Measurements from ENCODE around the gene DOCK4. TPM values are rescaled to one million over a fixed set of nuclear protein-coding genes. Genes with fewer than 3 reads are reported as not detected.

DOCK4 gene
- total and polyA plus RNA-seq, 2 donors from 2014 or later, result 3.2 to 38.9 TPM

- H3K27me3 ChIP-seq (ENCODE audit: control insufficient read depth, insufficient read depth, low read length), result no peaks in the 10 kb centered on the region
- no peaks in the 10 kb centered on the region for H3K4me1 ChIP-seq (ENCODE audit: control insufficient read depth in 2 of 3, insufficient read depth in 2 of 3, low read depth in 1 of 3, low read length in 3 of 3)
- DNase-seq, result no peak
- FAIRE-seq, result no peak
- TF ChIP-seq, protein P1, sequence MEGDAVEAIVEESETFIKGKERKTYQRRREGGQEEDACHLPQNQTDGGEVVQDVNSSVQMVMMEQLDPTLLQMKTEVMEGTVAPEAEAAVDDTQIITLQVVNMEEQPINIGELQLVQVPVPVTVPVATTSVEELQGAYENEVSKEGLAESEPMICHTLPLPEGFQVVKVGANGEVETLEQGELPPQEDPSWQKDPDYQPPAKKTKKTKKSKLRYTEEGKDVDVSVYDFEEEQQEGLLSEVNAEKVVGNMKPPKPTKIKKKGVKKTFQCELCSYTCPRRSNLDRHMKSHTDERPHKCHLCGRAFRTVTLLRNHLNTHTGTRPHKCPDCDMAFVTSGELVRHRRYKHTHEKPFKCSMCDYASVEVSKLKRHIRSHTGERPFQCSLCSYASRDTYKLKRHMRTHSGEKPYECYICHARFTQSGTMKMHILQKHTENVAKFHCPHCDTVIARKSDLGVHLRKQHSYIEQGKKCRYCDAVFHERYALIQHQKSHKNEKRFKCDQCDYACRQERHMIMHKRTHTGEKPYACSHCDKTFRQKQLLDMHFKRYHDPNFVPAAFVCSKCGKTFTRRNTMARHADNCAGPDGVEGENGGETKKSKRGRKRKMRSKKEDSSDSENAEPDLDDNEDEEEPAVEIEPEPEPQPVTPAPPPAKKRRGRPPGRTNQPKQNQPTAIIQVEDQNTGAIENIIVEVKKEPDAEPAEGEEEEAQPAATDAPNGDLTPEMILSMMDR (IDR thresholded peaks at IDR 0.05; ENCODE audit: borderline replicate concordance, extremely low read depth, insufficient read depth), result no peak
- no peak overlapping the region for H3K27ac ChIP-seq (ENCODE audit: low read depth in 2 of 2, low read length in 2 of 2)
- no peaks in the 10 kb centered on the region for H3K9me3 ChIP-seq (ENCODE audit: control insufficient read depth in 2 of 3, insufficient read depth in 1 of 3, low read length in 3 of 3)
- intact Hi-C loops (cut with DNase I), result no loop called here
- H3K36me3 ChIP-seq (ENCODE audit: control insufficient read depth in 2 of 3, insufficient read depth in 3 of 3, low read length in 3 of 3), result peaks cover 0 to 6% (median 2%) of the 10 kb centered on the region in 3 donors
- no peak overlapping the region for H3K4me3 ChIP-seq (ENCODE audit: low read length in 3 of 3)
- no peak overlapping the region for H3K9ac ChIP-seq (ENCODE audit: low read length in 3 of 3)
Observed at GRCh38 chr7:111865430-111865829, 340.8 kb downstream of the DOCK4 start.

DNA sequence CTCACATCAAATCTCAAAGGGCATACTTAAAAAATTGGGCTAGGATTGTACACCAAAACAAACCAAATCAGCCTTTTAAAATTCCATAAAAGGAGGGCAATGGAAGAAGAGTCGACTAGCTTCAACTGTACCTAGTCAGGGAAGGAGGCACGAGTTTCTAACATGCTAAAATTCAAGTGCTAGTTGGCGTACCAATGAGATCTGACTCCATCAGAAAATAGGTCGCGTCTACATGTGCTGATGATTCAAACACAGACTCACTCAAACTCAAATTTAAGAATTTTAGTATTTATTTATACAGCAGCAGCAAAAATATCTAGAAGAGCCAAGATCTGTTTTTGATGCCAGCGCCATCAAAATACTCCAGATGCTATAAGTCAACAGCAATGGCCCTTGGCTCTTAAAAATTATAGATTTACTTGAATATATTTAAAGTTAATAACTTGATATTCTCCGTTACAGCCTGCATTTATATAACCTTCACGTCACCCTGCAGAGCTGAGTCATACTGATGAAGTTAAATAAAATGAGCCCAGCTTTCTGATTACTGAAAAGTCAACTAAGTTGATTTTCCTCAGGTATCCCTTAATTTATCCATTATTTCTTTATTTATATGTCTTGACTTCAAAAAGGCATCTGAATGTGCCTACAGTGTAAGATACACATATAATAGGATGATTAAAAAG lies 341.8 kb downstream of the DOCK4 start:
- TF ChIP-seq, protein P1 (IDR thresholded peaks at IDR 0.05; ENCODE audit: borderline replicate concordance, extremely low read depth, insufficient read depth), result no peak
- no peak overlapping the region for H3K9ac ChIP-seq (ENCODE audit: low read length in 3 of 3)
- no peaks in the 10 kb centered on the region for H3K9me3 ChIP-seq (ENCODE audit: control insufficient read depth in 2 of 3, insufficient read depth in 1 of 3, low read length in 3 of 3)
- FAIRE-seq, result no peak
- no peaks in the 10 kb centered on the region for H3K4me1 ChIP-seq (ENCODE audit: control insufficient read depth in 2 of 3, insufficient read depth in 2 of 3, low read depth in 1 of 3, low read length in 3 of 3)
- H3K4me3 ChIP-seq (ENCODE audit: low read length in 3 of 3), result no peak overlapping the region
- no peak for DNase-seq
- peaks cover 2 to 9% (median 5%) of the 10 kb centered on the region in 3 donors for H3K36me3 ChIP-seq (ENCODE audit: control insufficient read depth in 2 of 3, insufficient read depth in 3 of 3, low read length in 3 of 3)
- no peaks in the 10 kb centered on the region for H3K27me3 ChIP-seq (ENCODE audit: control insufficient read depth, insufficient read depth, low read length)
- intact Hi-C loops (cut with DNase I), result no loop called here
- no peak overlapping the region for H3K27ac ChIP-seq (ENCODE audit: low read depth in 2 of 2, low read length in 2 of 2)

DNA sequence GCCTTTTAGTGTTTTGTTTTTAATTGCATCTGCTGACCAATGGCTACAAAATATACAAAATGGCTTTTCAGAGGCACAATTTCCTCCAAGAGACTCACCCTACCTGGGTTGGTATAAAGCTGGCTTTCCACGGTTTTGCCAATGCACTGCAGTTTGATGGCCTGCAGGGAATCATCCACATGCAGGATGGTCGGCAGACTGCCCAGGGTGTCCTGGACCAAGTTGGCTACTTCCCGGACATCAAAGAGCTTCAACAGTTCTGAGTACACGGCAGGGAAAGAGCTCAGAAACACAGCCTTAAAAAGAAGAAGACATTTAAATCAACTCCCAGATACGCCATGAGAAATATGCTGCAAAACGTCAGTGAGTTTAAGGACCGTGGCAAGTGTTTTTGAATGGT lies 342.9 kb downstream of the DOCK4 start:
- Histone ChIP-seq H3K4me1 (ENCODE audit: control insufficient read depth in 2 of 3, insufficient read depth in 2 of 3, low read depth in 1 of 3, low read length in 3 of 3) (no peaks in the 10 kb centered on the region), H3K36me3 (ENCODE audit: control insufficient read depth in 2 of 3, insufficient read depth in 3 of 3, low read length in 3 of 3) (peaks cover 2 to 9% (median 5%) of the 10 kb centered on the region in 3 donors), H3K27ac (ENCODE audit: low read depth in 2 of 2, low read length in 2 of 2) (no peak overlapping the region), H3K27me3 (ENCODE audit: control insufficient read depth, insufficient read depth, low read length) (no peaks in the 10 kb centered on the region), H3K9me3 (ENCODE audit: control insufficient read depth in 2 of 3, insufficient read depth in 1 of 3, low read length in 3 of 3) (no peaks in the 10 kb centered on the region), H3K9ac (ENCODE audit: low read length in 3 of 3) (no peak overlapping the region), H3K4me3 (ENCODE audit: low read length in 3 of 3) (no peak overlapping the region)
- intact Hi-C loops (cut with DNase I), result no loop called here
- no peak for DNase-seq
- TF ChIP-seq, protein P1 (IDR thresholded peaks at IDR 0.05; ENCODE audit: borderline replicate concordance, extremely low read depth, insufficient read depth), result no peak
- no peak for FAIRE-seq

Measured in kidney (tissue), 14 donors.